Loucy (cell line): Measurements from ENCODE around the gene ARF1.

Experiments used
- CTCF ChIP-seq: fragments of 200-600 bp; sonication (generic); conservative IDR thresholded peaks from 2 replicates; pipeline ENCODE4 v1.5.1; 2014; ENCODE audit warnings: mild to moderate bottlenecking, antibody characterized with exemption, low read length
- EZH2phosphoT487 ChIP-seq: fragments of 200-600 bp; IDR thresholded peaks from 2 replicates; pipeline ENCODE4 v1.6.1; 2018; ENCODE audit warnings: antibody characterized with exemption, mild to moderate bottlenecking, moderate library complexity, borderline replicate concordance

GRCh38 chr1:228120857-228121489, 38.5 kb downstream of the ARF1 start:
- TF ChIP-seq CTCF (no peak), EZH2phosphoT487 (no peak)
